GM12878 (cell line): Measurements from ENCODE around the gene IL17F. TPM values are rescaled to one million over a fixed set of nuclear protein-coding genes. Genes with fewer than 3 reads are reported as not detected.

Experiments
- ATF2 ChIP-seq: IDR thresholded peaks from 2 replicates; pipeline ENCODE4 v1.6.1; 2012; ENCODE audit warnings: low read length, inconsistent platforms
- ATF7 ChIP-seq: fragments of 450-650 bp; IDR thresholded peaks from 2 replicates; pipeline ENCODE4 v1.6.1; 2016; ENCODE audit warnings: low read depth, mild to moderate bottlenecking
- BHLHE40 ChIP-seq, 2 experiments: fragments of 450-650 bp in 1 of 2; IDR thresholded peaks; 2 replicates each; pipeline ENCODE4 v1.6.1; 2011 to 2017; ENCODE audit warnings: low read depth in 2 of 2, borderline replicate concordance in 1 of 2, improper control_type of control experiment in 1 of 2, low read length in 1 of 2, mild to moderate bottlenecking in 1 of 2
- CREM ChIP-seq: IDR thresholded peaks from 2 replicates; pipeline ENCODE4 v1.6.1; 2014; ENCODE audit warnings: antibody characterized with exemption, low read depth
- EZH2 ChIP-seq: IDR thresholded peaks from 2 replicates; pipeline ENCODE4 v1.6.1; 2012; ENCODE audit warnings: low read depth, mild to moderate bottlenecking, control low read depth, inconsistent platforms, low read length, borderline replicate concordance; ENCODE audit not compliant: control insufficient read depth
- FOS ChIP-seq: IDR thresholded peaks from 3 replicates; pipeline ENCODE4 v1.6.1; 2011; ENCODE audit warnings: borderline replicate concordance; ENCODE audit not compliant: insufficient read length; ENCODE audit errors: extremely low read depth
- FOXM1 ChIP-seq: IDR thresholded peaks from 2 replicates; pipeline ENCODE4 v1.6.1; 2012; ENCODE audit warnings: low read depth, mild to moderate bottlenecking, inconsistent platforms, low read length, moderate library complexity
- GATAD2B ChIP-seq: fragments of 450-650 bp; conservative IDR thresholded peaks from 2 replicates; pipeline ENCODE4 v1.6.1; 2017; ENCODE audit warnings: low read depth, mild to moderate bottlenecking, moderate library complexity
- JUNB ChIP-seq: IDR thresholded peaks from 2 replicates; pipeline ENCODE4 v1.6.1; 2016; ENCODE audit warnings: antibody characterized with exemption, mild to moderate bottlenecking
- POLR2AphosphoS5 ChIP-seq: IDR thresholded peaks from 2 replicates; pipeline ENCODE4 v1.6.1; 2011; ENCODE audit warnings: mild to moderate bottlenecking, low read length, inconsistent platforms
- RAD21 ChIP-seq: IDR thresholded peaks from 2 replicates; pipeline ENCODE4 v1.6.1; 2011; ENCODE audit warnings: mild to moderate bottlenecking, low read depth, low read length, moderate library complexity; ENCODE audit not compliant: insufficient read depth
- RB1 ChIP-seq: fragments of 450-650 bp; formaldehyde crosslinking; IDR thresholded peaks from 2 replicates; pipeline ENCODE4 v1.6.1; 2017; ENCODE audit warnings: mild to moderate bottlenecking, borderline replicate concordance
- RFX5 ChIP-seq: IDR thresholded peaks from 2 replicates; pipeline ENCODE4 v1.6.1; 2011; ENCODE audit warnings: low read depth, low read length, improper control_type of control experiment
- RUNX3 ChIP-seq: IDR thresholded peaks from 2 replicates; pipeline ENCODE4 v1.6.1; 2012; ENCODE audit warnings: low read length, inconsistent platforms
- SUPT20H ChIP-seq: IDR thresholded peaks from 2 replicates; pipeline ENCODE4 v1.6.1; 2011; ENCODE audit warnings: low read depth, mild to moderate bottlenecking, low read length, moderate library complexity, borderline replicate concordance; ENCODE audit not compliant: control insufficient read depth
- SUZ12 ChIP-seq: fragments of 200-600 bp; sonication (generic); IDR thresholded peaks from one replicate; pipeline ENCODE4 v1.6.1; 2018; ENCODE audit warnings: antibody characterized with exemption, mild to moderate bottlenecking; ENCODE audit not compliant: unreplicated experiment
- polyA plus RNA-seq, 11 experiments: library from polyadenylated mRNA; depleted of rRNA in 4 of 11; unstranded in 6 of 11; stranded (reverse) in 5 of 11; fragments of >200 nt; fragmentation: Nextera tagmentation in 4 of 11; fragmentation: Illumina TruSeq in 1 of 11; extraction: Ambion mirVana in 4 of 11; extraction: Trizol in 1 of 11; gene quantifications; 1 replicate in 1 of 11; 2 replicates in 10 of 11; pipeline versions ENCODE4 v1.2.1 to v1.2.3, GENCODE V29; 2011 to 2016; ENCODE audit warnings: inconsistent platforms in 2 of 11, missing spikeins in 2 of 11, low read depth in 1 of 11
- total RNA-seq, 4 experiments: library from RNA; depleted of rRNA in 3 of 4; stranded (reverse); fragments of >200 nt in 3 of 4; fragmentation: Illumina TruSeq in 1 of 4; extraction: Trizol in 1 of 4; gene quantifications; 2 replicates each; pipeline versions ENCODE4 v1.2.1 to v1.2.3, GENCODE V29; 2013 to 2021
- TF ChIP-seq, protein P1 (sequence below): fragments of 450-650 bp; IDR thresholded peaks from 2 replicates; pipeline ENCODE4 v1.6.1; 2018; ENCODE audit warnings: borderline replicate concordance, mild to moderate bottlenecking; ENCODE audit not compliant: partially characterized antibody
- TF ChIP-seq, protein P2 (sequence below): fragments of 450-650 bp; IDR thresholded peaks from 2 replicates; pipeline ENCODE4 v1.6.1; 2017; ENCODE audit warnings: antibody characterized with exemption, mild to moderate bottlenecking, moderate library complexity
- TF ChIP-seq, protein P3 (sequence below): fragments of 450-650 bp; IDR thresholded peaks from 2 replicates; pipeline ENCODE4 v1.6.1; 2017; ENCODE audit warnings: mild to moderate bottlenecking, moderate library complexity

Gene IL17F
- total and polyA plus RNA-seq, 10 of the 15 experiments (the other 5 are each of a cell fraction or from before 2014, with no cell fraction given): 0.20 TPM; not detected in 9

DNA sequence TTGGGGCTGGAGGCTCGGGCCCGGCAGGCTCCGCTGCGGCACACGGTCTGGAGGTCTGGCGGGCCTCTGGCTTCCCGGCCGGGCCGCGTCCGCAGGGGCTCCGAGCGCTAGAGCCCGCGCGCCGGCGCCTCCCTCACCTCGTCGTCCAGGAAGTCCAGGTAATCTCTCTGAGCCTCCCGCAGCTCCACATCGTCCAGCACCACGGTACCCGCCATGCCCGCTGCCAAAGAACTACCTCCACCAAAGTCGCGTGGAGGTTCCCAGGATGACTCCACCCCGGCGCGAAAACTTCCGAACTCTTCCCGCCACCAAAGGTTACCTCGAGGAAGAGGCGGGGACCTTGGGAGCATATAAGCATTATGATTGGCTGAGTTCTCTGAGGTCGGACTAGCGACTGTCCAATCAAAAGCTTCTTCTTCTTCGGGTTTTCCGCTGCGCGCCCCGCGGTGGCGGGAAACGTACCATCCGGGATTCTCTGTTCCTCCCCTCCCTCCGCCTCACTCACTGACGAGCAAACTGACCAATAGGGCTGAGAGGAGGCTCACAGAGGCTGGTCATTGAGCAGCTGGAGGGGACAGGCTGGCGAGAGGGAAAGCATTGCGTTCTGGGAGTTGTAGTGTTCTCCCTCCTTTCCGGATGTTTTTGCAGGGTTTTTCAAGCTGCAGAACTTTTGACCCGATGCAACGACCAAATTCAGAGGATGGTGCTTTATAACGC lies 40.3 kb upstream of the IL17F start, which contains the start of gene MCM3 (continued):
- TF ChIP-seq, protein P1, sequence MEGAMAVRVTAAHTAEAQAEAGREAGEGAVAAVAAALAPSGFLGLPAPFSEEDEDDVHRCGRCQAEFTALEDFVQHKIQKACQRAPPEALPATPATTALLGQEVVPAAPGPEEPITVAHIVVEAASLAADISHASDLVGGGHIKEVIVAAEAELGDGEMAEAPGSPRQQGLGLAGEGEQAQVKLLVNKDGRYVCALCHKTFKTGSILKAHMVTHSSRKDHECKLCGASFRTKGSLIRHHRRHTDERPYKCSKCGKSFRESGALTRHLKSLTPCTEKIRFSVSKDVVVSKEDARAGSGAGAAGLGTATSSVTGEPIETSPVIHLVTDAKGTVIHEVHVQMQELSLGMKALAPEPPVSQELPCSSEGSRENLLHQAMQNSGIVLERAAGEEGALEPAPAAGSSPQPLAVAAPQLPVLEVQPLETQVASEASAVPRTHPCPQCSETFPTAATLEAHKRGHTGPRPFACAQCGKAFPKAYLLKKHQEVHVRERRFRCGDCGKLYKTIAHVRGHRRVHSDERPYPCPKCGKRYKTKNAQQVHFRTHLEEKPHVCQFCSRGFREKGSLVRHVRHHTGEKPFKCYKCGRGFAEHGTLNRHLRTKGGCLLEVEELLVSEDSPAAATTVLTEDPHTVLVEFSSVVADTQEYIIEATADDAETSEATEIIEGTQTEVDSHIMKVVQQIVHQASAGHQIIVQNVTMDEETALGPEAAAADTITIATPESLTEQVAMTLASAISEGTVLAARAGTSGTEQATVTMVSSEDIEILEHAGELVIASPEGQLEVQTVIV: peak; percentile 70
- TF ChIP-seq ATF7 (peak; percentile 57; the same call in 1 of the 2 replicates), FOXM1 (peak; percentile 48), EZH2 (no peak), CREM (peak; percentile 84), RAD21 (no peak), POLR2AphosphoS5 (peak; percentile 72), GATAD2B (peak; percentile 90; the same call in 1 of the 2 replicates), RUNX3 (peak; percentile 44), SUZ12 (no peak), SUPT20H (no peak), RB1 (peak; percentile 99), JUNB (no peak), FOS (peak; percentile 67), BHLHE40 (IDR thresholded peaks at IDR 0.05; ENCODE audit: borderline replicate concordance in 1 of 2, low read depth in 2 of 2, low read length in 1 of 2) (peak; percentile 5 to 57; a peak in 2 of 4 replicates), ATF2 (no peak), RFX5 (peak; percentile 81)
- TF ChIP-seq, protein P2, sequence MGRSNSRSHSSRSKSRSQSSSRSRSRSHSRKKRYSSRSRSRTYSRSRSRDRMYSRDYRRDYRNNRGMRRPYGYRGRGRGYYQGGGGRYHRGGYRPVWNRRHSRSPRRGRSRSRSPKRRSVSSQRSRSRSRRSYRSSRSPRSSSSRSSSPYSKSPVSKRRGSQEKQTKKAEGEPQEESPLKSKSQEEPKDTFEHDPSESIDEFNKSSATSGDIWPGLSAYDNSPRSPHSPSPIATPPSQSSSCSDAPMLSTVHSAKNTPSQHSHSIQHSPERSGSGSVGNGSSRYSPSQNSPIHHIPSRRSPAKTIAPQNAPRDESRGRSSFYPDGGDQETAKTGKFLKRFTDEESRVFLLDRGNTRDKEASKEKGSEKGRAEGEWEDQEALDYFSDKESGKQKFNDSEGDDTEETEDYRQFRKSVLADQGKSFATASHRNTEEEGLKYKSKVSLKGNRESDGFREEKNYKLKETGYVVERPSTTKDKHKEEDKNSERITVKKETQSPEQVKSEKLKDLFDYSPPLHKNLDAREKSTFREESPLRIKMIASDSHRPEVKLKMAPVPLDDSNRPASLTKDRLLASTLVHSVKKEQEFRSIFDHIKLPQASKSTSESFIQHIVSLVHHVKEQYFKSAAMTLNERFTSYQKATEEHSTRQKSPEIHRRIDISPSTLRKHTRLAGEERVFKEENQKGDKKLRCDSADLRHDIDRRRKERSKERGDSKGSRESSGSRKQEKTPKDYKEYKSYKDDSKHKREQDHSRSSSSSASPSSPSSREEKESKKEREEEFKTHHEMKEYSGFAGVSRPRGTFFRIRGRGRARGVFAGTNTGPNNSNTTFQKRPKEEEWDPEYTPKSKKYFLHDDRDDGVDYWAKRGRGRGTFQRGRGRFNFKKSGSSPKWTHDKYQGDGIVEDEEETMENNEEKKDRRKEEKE: no peak
- TF ChIP-seq, protein P3, sequence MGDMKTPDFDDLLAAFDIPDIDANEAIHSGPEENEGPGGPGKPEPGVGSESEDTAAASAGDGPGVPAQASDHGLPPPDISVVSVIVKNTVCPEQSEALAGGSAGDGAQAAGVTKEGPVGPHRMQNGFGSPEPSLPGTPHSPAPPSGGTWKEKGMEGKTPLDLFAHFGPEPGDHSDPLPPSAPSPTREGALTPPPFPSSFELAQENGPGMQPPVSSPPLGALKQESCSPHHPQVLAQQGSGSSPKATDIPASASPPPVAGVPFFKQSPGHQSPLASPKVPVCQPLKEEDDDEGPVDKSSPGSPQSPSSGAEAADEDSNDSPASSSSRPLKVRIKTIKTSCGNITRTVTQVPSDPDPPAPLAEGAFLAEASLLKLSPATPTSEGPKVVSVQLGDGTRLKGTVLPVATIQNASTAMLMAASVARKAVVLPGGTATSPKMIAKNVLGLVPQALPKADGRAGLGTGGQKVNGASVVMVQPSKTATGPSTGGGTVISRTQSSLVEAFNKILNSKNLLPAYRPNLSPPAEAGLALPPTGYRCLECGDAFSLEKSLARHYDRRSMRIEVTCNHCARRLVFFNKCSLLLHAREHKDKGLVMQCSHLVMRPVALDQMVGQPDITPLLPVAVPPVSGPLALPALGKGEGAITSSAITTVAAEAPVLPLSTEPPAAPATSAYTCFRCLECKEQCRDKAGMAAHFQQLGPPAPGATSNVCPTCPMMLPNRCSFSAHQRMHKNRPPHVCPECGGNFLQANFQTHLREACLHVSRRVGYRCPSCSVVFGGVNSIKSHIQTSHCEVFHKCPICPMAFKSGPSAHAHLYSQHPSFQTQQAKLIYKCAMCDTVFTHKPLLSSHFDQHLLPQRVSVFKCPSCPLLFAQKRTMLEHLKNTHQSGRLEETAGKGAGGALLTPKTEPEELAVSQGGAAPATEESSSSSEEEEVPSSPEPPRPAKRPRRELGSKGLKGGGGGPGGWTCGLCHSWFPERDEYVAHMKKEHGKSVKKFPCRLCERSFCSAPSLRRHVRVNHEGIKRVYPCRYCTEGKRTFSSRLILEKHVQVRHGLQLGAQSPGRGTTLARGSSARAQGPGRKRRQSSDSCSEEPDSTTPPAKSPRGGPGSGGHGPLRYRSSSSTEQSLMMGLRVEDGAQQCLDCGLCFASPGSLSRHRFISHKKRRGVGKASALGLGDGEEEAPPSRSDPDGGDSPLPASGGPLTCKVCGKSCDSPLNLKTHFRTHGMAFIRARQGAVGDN: no peak
